GM21576 (cell line): ENCODE measurements around the gene ZNF611.
"Not testable (repeated sequence)": the region's sequence is repeated elsewhere in the genome, so short reads cannot be mapped to it uniquely, and the experiment has no call there.

ENCODE experiments used
- ATAC-seq: cut with Tn5 transposase; IDR thresholded peaks from one replicate; pipeline ENCODE4 v1.9.1; 2021; ENCODE audit warnings: mild to moderate bottlenecking, moderate library complexity; ENCODE audit not compliant: unreplicated experiment

Gene ZNF611

GRCh38 chr19:52720541-52720940, 14.3 kb downstream of the ZNF611 start:
- not testable (repeated sequence) for ATAC-seq

- no peak for ATAC-seq
Observed at GRCh38 chr19:52716522-52716921, 18.3 kb downstream of the ZNF611 start.

GRCh38 chr19:52715902-52716301, 18.9 kb downstream of the ZNF611 start:
- not testable (repeated sequence) for ATAC-seq

GRCh38 chr19:52715330-52715729, 19.5 kb downstream of the ZNF611 start:
- not testable (repeated sequence) for ATAC-seq

GRCh38 chr19:52713051-52713450, 21.8 kb downstream of the ZNF611 start:
- ATAC-seq, result not testable (repeated sequence)

GRCh38 chr19:52711661-52712060, 23.2 kb downstream of the ZNF611 start:
- not testable (repeated sequence) for ATAC-seq

- ATAC-seq, result no peak
Observed at GRCh38 chr19:52710538-52710937, 24.3 kb downstream of the ZNF611 start.

GRCh38 chr19:52705615-52706014, 29.2 kb downstream of the ZNF611 start:
- ATAC-seq, result not testable (repeated sequence)

GRCh38 chr19:52703917-52704316, 30.9 kb downstream of the ZNF611 start:
- ATAC-seq, result no peak

- no peak for ATAC-seq
Observed at GRCh38 chr19:52700673-52701072, 34.2 kb downstream of the ZNF611 start.

GRCh38 chr19:52699555-52699954, 35.3 kb downstream of the ZNF611 start:
- not testable (repeated sequence) for ATAC-seq

- no peak for ATAC-seq
Observed at GRCh38 chr19:52695996-52696395, 38.8 kb downstream of the ZNF611 start.

- ATAC-seq, result no peak
Observed at GRCh38 chr19:52694921-52695320, 39.9 kb downstream of the ZNF611 start.

GRCh38 chr19:52694281-52694680, 40.6 kb downstream of the ZNF611 start:
- ATAC-seq, result not testable (repeated sequence)

GRCh38 chr19:52692431-52693008, 42.3 kb downstream of the ZNF611 start:
- no peak for ATAC-seq

- no peak for ATAC-seq
Observed at GRCh38 chr19:52691737-52692136, 43.1 kb downstream of the ZNF611 start.

GRCh38 chr19:52691215-52691610, 43.6 kb downstream of the ZNF611 start:
- no peak for ATAC-seq

- peak; percentile 90 for ATAC-seq
Observed at GRCh38 chr19:52690369-52691214, 44.3 kb downstream of the ZNF611 start.

- ATAC-seq, result peak; percentile 27
Observed at GRCh38 chr19:52689843-52690368, 44.9 kb downstream of the ZNF611 start.

GRCh38 chr19:52688925-52689796, 45.7 kb downstream of the ZNF611 start:
- ATAC-seq, result not testable (repeated sequence)

GRCh38 chr19:52688335-52688734, 46.5 kb downstream of the ZNF611 start:
- no peak for ATAC-seq
